ENCODE results near the gene GSDMA. TPM values are rescaled to one million over a fixed set of nuclear protein-coding genes. Genes with fewer than 3 reads are reported as not detected.

The GSDMA gene
- total RNA-seq, 2 experiments from 2014 or later = 0.26 TPM; not detected in 1

DNA sequence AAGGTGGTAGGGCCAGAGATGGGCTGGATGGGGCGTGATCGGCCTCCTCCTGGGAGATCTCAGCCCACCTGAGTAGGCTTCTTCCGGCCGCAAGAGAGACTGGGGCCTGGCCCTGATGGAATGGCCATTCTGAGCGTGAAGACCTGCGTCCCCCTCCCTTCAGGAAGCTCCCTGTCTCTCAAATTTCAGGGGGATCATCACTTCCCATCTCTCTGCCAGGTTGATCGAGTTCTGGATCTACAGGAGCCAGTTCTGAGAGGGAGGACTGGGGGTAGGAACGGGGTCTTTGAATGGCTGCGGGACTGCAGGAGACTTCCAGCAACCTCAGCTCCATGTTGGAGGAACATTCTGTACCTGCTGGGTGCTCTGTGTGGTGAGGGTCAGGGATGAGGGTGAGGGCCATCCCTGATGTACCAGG is 9.3 kb upstream of the GSDMA start:
- no peaks in the 10 kb centered on the region for H3K27me3 Mint-ChIP-seq
- POLR2A ChIA-PET = interaction anchor here (1.2 to 2.0 kb wide), 4 partner anchors 12 to 27 kb away, joined by 5 read pairs; partner anchors contain the start of genes LRRC3C, ORMDL3 and PSMD3
- no peak for DNase-seq
- H3K4me3 Mint-ChIP-seq = peak overlapping the region; percentile 87
- no peaks in the 10 kb centered on the region for H3K9me3 Mint-ChIP-seq
- H3K36me3 Mint-ChIP-seq = no peaks in the 10 kb centered on the region
- no peak for ATAC-seq (ENCODE audit: low read depth)
- H3K4me1 Mint-ChIP-seq = peaks cover 8% of the 10 kb centered on the region
- H3K27ac Mint-ChIP-seq = peak overlapping the region; percentile 86

DNA sequence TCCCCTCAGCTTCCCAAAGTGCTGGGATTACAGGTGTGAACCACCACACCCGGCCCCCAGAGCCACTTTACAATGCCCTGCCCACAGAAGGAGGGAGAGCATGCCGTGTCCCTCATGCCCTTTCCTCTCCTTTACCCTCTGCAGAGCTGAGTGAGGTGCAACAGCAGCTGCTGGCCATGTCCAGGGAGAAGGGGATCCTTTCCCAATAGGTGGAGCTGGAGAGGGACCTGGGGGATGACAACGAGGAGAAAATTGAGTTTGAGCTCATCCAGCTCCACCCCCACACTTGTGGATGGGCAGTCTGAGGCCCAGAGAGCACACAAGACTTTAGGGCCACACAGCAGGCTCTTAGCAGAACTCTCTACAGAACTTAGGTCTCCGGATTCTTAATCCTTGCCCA is 7.9 kb upstream of the GSDMA start:
- Mint-ChIP-seq H3K9me3 (no peaks in the 10 kb centered on the region), H3K27ac (no peak overlapping the region), H3K36me3 (no peaks in the 10 kb centered on the region), H3K27me3 (no peaks in the 10 kb centered on the region), H3K4me3 (no peak overlapping the region), H3K4me1 (peaks cover 13% of the 10 kb centered on the region)
- POLR2A ChIA-PET = interaction anchor here (0.9 to 2.0 kb wide), 3 partner anchors 10 to 28 kb away, joined by 4 to 7 read pairs (median 5); partner anchors contain the start of gene PSMD3
- no peak for ATAC-seq (ENCODE audit: low read depth)
- no peak for DNase-seq

DNA sequence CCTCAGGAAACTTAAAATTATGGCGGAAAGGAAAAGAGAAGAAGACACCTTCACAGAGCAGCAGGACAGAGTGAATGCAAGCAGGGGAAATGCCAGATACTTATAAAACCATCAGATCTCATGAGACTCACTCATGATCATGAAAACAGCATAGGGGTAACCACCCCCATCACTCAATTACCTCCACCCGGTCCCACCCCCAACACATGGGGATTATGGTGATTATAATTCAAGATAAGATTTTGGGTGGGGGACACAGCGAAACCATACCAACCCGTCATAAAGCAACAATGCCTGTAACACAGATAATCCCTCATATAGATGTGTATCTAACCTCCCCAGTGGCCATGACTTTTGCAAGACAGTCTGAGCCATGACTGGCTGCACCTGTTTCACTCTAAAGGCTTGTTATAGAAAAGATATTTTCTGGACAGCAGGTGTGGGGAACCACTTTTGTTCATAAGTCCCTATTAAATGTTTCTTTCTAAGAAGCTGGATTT is 7.0 kb upstream of the GSDMA start:
- DNase-seq = no peak
- Mint-ChIP-seq H3K27ac (no peak overlapping the region), H3K27me3 (peaks cover 3% of the 10 kb centered on the region), H3K9me3 (no peaks in the 10 kb centered on the region), H3K36me3 (no peaks in the 10 kb centered on the region), H3K4me1 (peaks cover 14% of the 10 kb centered on the region), H3K4me3 (no peak overlapping the region)
- POLR2A ChIA-PET = interaction anchor here (0.9 to 1.2 kb wide), 2 partner anchors 25 to 29 kb away, joined by 4 to 7 read pairs; partner anchors contain the start of gene PSMD3
- no peak for ATAC-seq (ENCODE audit: low read depth)

DNA sequence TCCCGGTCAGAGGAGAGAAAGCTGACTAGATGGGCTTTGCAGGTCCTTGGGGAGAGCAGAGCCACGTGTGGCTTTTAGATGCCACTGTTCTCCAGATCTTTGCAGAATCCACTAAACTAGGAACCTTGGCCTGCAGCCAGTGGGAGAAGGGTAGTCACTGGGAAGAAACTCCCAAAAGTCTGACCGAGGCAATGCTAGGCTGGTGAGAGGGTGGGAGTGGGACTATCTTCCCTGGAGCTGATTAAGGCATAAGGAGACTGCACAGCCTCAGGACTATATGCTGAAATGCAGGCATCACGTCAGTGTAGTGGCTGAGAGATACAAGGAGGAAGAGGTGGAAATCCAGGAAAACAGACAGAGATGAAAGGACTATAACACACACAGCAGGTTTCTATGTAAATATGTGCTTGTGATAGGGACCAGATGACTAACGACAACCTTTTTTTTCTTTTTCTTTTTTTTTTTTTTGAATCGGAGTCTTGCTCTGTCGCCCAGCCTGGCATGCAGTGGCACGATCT is 2.2 kb upstream of the GSDMA start:
- ATAC-seq (ENCODE audit: low read depth) (no peak), DNase-seq (no peak)
- Mint-ChIP-seq H3K27ac (no peak overlapping the region), H3K4me1 (peaks cover 17% of the 10 kb centered on the region), H3K36me3 (no peaks in the 10 kb centered on the region), H3K27me3 (peaks cover 6% of the 10 kb centered on the region), H3K9me3 (no peaks in the 10 kb centered on the region), H3K4me3 (no peak overlapping the region)
- POLR2A ChIA-PET = interaction anchor here (1.4 kb wide), 1 partner anchor 20 kb away, joined by 5 read pairs; the partner anchor contains the start of gene PSMD3

DNA sequence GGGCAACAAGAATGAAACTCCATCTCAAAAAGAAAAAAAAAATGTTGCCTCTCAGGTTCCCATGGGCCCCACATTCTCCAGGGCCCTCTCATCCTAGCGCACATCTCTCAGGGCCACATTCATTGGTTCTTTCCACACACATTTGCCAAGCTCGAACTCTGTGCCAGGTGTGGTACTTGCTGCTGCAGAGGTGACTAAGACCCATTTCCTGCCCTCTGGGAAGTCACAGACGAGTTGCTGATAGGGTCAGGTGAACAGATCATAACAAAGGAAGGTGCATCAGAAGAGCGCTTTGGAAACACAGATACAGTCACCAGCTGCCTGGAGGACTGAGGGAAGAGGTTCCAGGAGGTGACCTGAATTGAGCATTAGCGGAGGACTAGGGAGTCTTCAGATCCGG is 1.0 kb downstream of the GSDMA start:
- Mint-ChIP-seq H3K27ac (peak overlapping the region; percentile 59), H3K4me1 (peaks cover 16% of the 10 kb centered on the region), H3K27me3 (peaks cover 7% of the 10 kb centered on the region), H3K36me3 (no peaks in the 10 kb centered on the region), H3K4me3 (peak overlapping the region; percentile 6), H3K9me3 (no peaks in the 10 kb centered on the region)
- DNase-seq = no peak
- ATAC-seq (ENCODE audit: low read depth) = peak; percentile 44
- POLR2A ChIA-PET = interaction anchor here (0.7 to 1.9 kb wide), 2 partner anchors 17 to 24 kb away, joined by 3 to 6 read pairs; partner anchors contain the start of gene PSMD3

DNA sequence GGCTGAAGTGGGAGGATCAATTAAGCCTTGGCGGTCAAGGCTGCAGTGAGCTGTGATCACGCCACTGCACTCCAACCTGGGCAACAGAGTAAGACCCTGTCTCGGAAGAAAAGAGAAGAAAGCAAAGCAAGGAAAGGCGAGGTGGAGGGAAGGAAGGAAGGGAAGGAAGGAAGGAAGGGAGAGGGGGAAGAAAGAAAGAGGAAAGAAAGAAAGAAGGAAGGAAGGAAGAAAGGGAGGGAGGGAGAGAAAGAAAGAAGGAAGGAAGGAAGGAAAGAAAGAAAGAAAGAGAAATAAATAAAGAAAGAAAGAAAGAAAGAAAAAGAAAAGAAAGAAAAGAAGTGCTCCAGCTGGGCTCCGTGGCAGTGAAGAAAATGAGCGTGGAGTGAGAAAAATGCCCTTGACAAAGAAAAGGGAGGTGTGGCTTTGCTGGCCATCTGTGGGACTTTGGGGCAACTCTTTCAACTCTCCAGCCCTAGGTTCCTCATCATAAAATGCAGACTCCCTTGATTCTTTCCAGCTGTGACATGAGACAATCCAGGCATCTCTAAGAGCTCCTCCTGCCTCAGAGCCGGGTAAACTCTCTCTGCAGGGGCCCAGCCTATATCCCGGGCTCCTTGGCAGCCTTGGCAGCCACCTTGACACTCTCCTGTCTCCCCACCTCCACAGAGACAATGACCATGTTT is 2.4 kb downstream of the GSDMA start:
- Mint-ChIP-seq H3K36me3 (no peaks in the 10 kb centered on the region), H3K4me1 (peaks cover 11% of the 10 kb centered on the region), H3K27ac (no peak overlapping the region), H3K9me3 (no peaks in the 10 kb centered on the region), H3K27me3 (peaks cover 17% of the 10 kb centered on the region), H3K4me3 (no peak overlapping the region)
- DNase-seq (no peak), ATAC-seq (ENCODE audit: low read depth) (no peak)
- POLR2A ChIA-PET = interaction anchor here (1.4 to 1.9 kb wide), 2 partner anchors 11 to 15 kb away, joined by 5 to 6 read pairs; partner anchors contain the start of gene PSMD3

DNA sequence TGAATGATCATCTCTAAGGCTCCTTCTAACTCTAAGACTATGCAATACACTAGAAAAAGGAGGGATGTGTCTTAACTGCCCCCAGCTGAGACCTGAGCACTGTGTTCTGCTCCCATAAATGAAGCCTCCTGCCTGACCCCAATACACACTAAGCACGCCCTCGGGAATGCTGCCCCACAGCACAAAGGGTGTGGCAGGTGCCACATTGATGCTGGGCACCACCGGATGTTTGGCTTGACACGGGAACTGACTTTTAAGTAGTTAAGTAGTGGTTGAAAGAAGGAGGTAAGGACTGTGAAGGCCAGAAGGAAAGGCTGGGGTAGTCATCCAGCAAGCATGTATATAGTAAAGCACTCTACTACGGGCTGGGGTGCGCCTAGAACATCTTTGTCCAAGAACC is 4.0 kb downstream of the GSDMA start:
- DNase-seq = no peak

DNA sequence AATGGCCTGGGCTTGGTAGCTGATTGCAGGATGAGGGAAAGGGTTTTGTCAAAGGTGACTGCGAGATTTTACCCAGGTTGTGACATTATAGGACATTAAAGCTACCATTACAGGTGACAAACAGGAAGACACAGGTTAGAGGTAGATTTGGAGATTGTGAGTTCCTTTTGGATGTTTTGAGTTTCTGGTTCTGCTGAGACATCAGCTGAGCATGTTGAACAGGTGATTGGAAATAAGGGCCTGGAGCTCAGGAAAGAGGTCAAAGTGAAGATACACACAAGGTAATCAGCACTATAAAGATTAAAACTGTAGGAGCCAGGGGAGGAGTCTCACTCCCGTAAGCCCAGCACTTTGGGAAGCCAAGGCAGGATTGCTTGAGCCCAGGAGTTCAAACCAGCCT is 6.0 kb downstream of the GSDMA start:
- Mint-ChIP-seq H3K36me3 (no peaks in the 10 kb centered on the region), H3K4me3 (no peak overlapping the region), H3K4me1 (peaks cover 6% of the 10 kb centered on the region), H3K27ac (no peak overlapping the region), H3K9me3 (no peaks in the 10 kb centered on the region), H3K27me3 (peaks cover 37% of the 10 kb centered on the region)
- POLR2A ChIA-PET = interaction anchor here (0.5 to 0.7 kb wide), 3 partner anchors 11 to 55 kb away, joined by 3 to 5 read pairs (median 4); no protein-coding TSS in a partner anchor
- DNase-seq (no peak), ATAC-seq (ENCODE audit: low read depth) (no peak)

More for the DNA sequence above, 4.0 kb downstream of the GSDMA start:
- H3K36me3 Mint-ChIP-seq = no peaks in the 10 kb centered on the region
- no peaks in the 10 kb centered on the region for H3K9me3 Mint-ChIP-seq
- H3K27ac Mint-ChIP-seq = no peak overlapping the region
- H3K4me1 Mint-ChIP-seq = peaks cover 10% of the 10 kb centered on the region
- no peak for ATAC-seq (ENCODE audit: low read depth)
- peaks cover 26% of the 10 kb centered on the region for H3K27me3 Mint-ChIP-seq
- no peak overlapping the region for H3K4me3 Mint-ChIP-seq
- POLR2A ChIA-PET = interaction anchor here (1.2 kb wide), 1 partner anchor 13 kb away, joined by 4 read pairs; the partner anchor contains the start of gene PSMD3

DNA sequence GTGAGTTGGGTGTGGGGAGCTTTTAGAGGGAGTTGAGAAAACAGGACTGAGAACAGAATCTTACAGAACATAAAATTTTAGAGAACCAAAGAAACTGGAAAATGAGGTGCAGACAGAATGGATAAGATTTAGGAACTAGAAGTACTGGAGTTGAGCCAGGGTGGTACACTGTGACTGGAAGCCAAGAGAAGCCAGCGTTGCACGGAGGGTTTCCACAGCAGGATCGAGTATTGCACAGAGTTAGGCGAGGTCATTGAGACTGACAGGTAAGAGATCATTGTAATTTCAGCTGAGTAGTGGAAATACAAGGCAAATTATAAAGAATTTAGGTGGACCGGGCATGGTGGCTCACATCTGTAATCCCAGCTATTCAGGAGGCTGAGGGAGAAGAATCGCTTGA is 6.6 kb downstream of the GSDMA start:
- Mint-ChIP-seq H3K27ac (no peak overlapping the region), H3K9me3 (no peaks in the 10 kb centered on the region), H3K27me3 (peaks cover 36% of the 10 kb centered on the region), H3K36me3 (no peaks in the 10 kb centered on the region), H3K4me3 (no peak overlapping the region), H3K4me1 (peaks cover 3% of the 10 kb centered on the region)
- DNase-seq (no peak), ATAC-seq (ENCODE audit: low read depth) (no peak)
- POLR2A ChIA-PET = interaction anchor here (0.5 to 0.7 kb wide), 2 partner anchors 39 to 56 kb away, joined by 4 to 5 read pairs; no protein-coding TSS in a partner anchor

DNA sequence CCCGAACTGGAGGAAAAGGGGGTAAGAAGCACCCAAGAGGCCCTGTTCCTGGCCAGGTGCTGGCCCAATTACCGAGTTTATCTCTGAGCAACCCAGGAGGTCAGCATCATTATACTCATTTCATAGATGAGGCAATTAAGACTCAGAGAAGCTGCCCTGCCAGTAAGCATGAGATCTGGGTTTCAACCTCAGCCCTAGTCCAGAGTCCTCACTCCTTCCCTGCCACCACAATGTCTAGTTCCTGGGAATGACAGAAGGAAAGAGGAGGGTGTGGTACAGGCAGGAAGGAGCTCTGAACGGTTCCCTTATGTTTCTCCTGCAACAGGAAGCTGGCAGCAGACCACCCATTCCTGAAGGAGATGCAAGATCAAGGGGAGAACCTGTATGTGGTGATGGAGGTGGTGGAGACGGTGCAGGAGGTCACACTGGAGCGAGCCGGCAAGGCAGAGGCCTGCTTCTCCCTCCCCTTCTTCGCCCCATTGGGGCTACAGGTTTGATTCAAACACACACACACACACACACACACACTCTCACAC is 7.4 kb downstream of the GSDMA start:
- no peak overlapping the region for H3K4me3 Mint-ChIP-seq
- H3K27ac Mint-ChIP-seq = no peak overlapping the region
- no peak for ATAC-seq (ENCODE audit: low read depth)
- DNase-seq = no peak
- no peaks in the 10 kb centered on the region for H3K9me3 Mint-ChIP-seq
- peaks cover 40% of the 10 kb centered on the region for H3K27me3 Mint-ChIP-seq
- H3K4me1 Mint-ChIP-seq = peaks cover 3% of the 10 kb centered on the region
- POLR2A ChIA-PET = no interaction called here
- H3K36me3 Mint-ChIP-seq = no peaks in the 10 kb centered on the region

DNA sequence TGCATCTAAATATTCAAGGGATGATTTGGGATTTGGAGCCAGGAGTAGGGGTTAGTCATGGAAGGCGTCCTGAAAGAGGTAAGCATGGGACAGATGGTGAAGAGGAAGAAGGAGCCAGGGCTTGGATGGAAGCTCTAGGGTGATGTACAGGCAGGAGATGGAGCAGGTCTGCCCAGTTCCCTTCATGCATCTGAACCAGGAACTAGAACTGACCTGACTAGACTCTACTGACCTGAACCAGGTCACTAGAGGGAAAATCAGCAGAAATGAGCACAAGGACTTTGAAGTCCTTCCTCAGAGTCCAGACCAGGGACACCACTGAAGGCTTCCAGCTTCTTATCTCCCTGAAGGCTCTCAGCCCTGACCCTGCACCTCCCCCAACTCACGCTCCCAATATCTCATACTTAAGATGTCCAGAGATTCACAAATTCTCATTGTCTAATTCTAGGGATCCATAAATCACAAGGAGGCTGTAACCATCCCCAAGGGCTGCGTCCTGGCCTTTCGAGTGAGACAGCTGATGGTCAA is 8.3 kb downstream of the GSDMA start:
- no peak for DNase-seq
- peaks cover 43% of the 10 kb centered on the region for H3K27me3 Mint-ChIP-seq
- no peak for ATAC-seq (ENCODE audit: low read depth)
- no peak overlapping the region for H3K4me3 Mint-ChIP-seq
- H3K36me3 Mint-ChIP-seq = no peaks in the 10 kb centered on the region
- no peak overlapping the region for H3K27ac Mint-ChIP-seq
- POLR2A ChIA-PET = no interaction called here
- H3K9me3 Mint-ChIP-seq = no peaks in the 10 kb centered on the region
- peaks cover 3% of the 10 kb centered on the region for H3K4me1 Mint-ChIP-seq

DNA sequence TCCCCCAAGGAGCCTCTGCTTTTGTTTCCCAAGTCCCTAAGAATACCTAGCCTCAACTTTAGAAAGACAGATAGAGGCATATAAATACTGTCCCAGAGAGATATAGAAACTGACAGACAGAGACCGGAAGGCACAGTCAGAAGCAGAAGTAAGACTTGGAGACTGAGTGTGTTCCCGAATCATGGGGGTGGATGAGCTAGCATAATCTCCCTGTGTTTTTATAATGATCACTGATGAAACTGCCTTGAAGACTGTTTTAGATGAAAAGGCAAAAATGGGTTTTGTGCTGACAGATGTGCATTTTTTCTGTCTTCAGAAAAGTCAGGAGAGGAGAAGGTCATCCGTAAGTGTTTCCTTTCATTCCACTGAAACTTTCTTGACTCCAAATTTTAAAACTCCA is 9.5 kb downstream of the GSDMA start:
- POLR2A ChIA-PET = no interaction called here
- Mint-ChIP-seq H3K4me3 (no peak overlapping the region), H3K27ac (no peak overlapping the region), H3K4me1 (peaks cover 3% of the 10 kb centered on the region), H3K27me3 (peaks cover 51% of the 10 kb centered on the region), H3K36me3 (no peaks in the 10 kb centered on the region), H3K9me3 (no peaks in the 10 kb centered on the region)
- ATAC-seq (ENCODE audit: low read depth) (no peak), DNase-seq (no peak)

DNA sequence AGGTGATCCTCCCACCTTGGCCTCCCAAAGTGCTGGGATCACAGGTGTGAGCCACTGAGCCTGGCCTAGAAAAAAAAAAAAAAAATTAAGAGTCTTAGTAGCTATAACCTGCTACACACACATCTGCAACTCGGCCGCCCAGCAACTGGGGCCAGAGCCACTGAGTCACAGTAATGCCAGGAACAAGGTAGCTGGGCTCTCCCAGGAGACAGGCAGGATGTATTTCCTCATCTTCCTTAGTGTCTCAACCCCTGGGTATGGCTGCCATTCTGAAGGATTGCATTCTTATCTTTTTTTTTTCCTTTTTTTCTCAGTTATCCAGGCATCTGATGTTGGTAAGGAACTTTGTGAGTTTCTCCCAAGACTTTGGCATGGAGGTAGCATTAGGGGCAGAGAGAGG is 10.7 kb downstream of the GSDMA start:
- Mint-ChIP-seq H3K9me3 (no peaks in the 10 kb centered on the region), H3K27ac (no peak overlapping the region), H3K27me3 (peaks cover 56% of the 10 kb centered on the region), H3K36me3 (no peaks in the 10 kb centered on the region), H3K4me1 (peaks cover 3% of the 10 kb centered on the region), H3K4me3 (no peak overlapping the region)
- POLR2A ChIA-PET = no interaction called here
- ATAC-seq (ENCODE audit: low read depth) = no peak
- no peak for DNase-seq

All from activated naive CD8-positive, alpha-beta T cell treated with anti-CD3 and anti-CD28 coated beads, Interleukin-2, amount 10 ng/mL, durations not matched to agents 7 days and 5 days (primary cell).